Loucy (cell line): ENCODE measurements around the gene C1QTNF12.

Experiments
- H2AFZ ChIP-seq: fragments of 200-600 bp; sonication (generic); 2 replicates; pipeline ENCODE4 v1.6.0; 2016; ENCODE audit warnings: antibody characterized with exemption, mild to moderate bottlenecking, low read length, moderate library complexity
- H3F3A ChIP-seq: fragments of 200-600 bp; 2 replicates; pipeline ENCODE4 v1.6.0; 2016; ENCODE audit warnings: antibody characterized with exemption, low read depth, mild to moderate bottlenecking
- H3K27me3 ChIP-seq: fragments of 200-600 bp; sonication (generic); 2 replicates; pipeline ENCODE4 v1.6.1; 2014; ENCODE audit warnings: low read length, mild to moderate bottlenecking; ENCODE audit not compliant: insufficient read depth, poor library complexity, severe bottlenecking
- H3K36me3 ChIP-seq: fragments of 200-600 bp; sonication (generic); 2 replicates; pipeline ENCODE4 v1.6.1; 2016; ENCODE audit warnings: low read length; ENCODE audit not compliant: insufficient read depth
- H3K4me1 ChIP-seq: fragments of 200-600 bp; sonication (generic); 2 replicates; pipeline ENCODE4 v1.5.1; 2014; ENCODE audit warnings: low read length, mild to moderate bottlenecking; ENCODE audit not compliant: insufficient read depth, poor library complexity, severe bottlenecking
- H3K4me2 ChIP-seq: fragments of 200-600 bp; sonication (generic); 2 replicates; pipeline ENCODE4 v1.6.0; 2014; ENCODE audit warnings: antibody characterized with exemption, low read length, low read depth, mild to moderate bottlenecking; ENCODE audit not compliant: poor library complexity, severe bottlenecking
- H3K4me3 ChIP-seq: fragments of 200-600 bp; sonication (generic); 2 replicates; pipeline ENCODE4 v1.5.1; 2014; ENCODE audit warnings: low read length, mild to moderate bottlenecking, mixed read lengths; ENCODE audit not compliant: poor library complexity, severe bottlenecking
- H3K79me2 ChIP-seq: fragments of 200-600 bp; sonication (generic); 2 replicates; pipeline ENCODE4 v1.6.1; 2014; ENCODE audit warnings: low read length; ENCODE audit not compliant: insufficient read depth
- H3K9ac ChIP-seq: fragments of 200-600 bp; sonication (generic); 2 replicates; pipeline ENCODE4 v1.6.0; 2014; ENCODE audit warnings: mild to moderate bottlenecking, low read depth, low read length, moderate library complexity; ENCODE audit not compliant: poor library complexity, severe bottlenecking
- H3K9me2 ChIP-seq: fragments of 200-600 bp; sonication (generic); replicated peaks from 2 replicates; pipeline ENCODE4 v1.6.1; 2016; ENCODE audit warnings: low read depth, low read length, mixed read lengths
- H3K9me3 ChIP-seq: fragments of 200-600 bp; sonication (generic); 2 replicates; pipeline ENCODE4 v1.6.1; 2014; ENCODE audit warnings: mild to moderate bottlenecking, antibody characterized with exemption, low read length, low read depth; ENCODE audit not compliant: insufficient read depth
- H4K20me1 ChIP-seq: fragments of 200-600 bp; sonication (generic); 2 replicates; pipeline ENCODE4 v1.6.0; 2014; ENCODE audit warnings: antibody characterized with exemption, low read length, mild to moderate bottlenecking; ENCODE audit not compliant: insufficient read depth, poor library complexity, severe bottlenecking
- EZH2phosphoT487 ChIP-seq: fragments of 200-600 bp; IDR thresholded peaks from 2 replicates; pipeline ENCODE4 v1.6.1; 2018; ENCODE audit warnings: antibody characterized with exemption, mild to moderate bottlenecking, moderate library complexity, borderline replicate concordance
- TF ChIP-seq, protein P1 (sequence below): fragments of 200-600 bp; sonication (generic); conservative IDR thresholded peaks from 2 replicates; pipeline ENCODE4 v1.5.1; 2014; ENCODE audit warnings: mild to moderate bottlenecking, antibody characterized with exemption, low read length

The C1QTNF12 gene

DNA sequence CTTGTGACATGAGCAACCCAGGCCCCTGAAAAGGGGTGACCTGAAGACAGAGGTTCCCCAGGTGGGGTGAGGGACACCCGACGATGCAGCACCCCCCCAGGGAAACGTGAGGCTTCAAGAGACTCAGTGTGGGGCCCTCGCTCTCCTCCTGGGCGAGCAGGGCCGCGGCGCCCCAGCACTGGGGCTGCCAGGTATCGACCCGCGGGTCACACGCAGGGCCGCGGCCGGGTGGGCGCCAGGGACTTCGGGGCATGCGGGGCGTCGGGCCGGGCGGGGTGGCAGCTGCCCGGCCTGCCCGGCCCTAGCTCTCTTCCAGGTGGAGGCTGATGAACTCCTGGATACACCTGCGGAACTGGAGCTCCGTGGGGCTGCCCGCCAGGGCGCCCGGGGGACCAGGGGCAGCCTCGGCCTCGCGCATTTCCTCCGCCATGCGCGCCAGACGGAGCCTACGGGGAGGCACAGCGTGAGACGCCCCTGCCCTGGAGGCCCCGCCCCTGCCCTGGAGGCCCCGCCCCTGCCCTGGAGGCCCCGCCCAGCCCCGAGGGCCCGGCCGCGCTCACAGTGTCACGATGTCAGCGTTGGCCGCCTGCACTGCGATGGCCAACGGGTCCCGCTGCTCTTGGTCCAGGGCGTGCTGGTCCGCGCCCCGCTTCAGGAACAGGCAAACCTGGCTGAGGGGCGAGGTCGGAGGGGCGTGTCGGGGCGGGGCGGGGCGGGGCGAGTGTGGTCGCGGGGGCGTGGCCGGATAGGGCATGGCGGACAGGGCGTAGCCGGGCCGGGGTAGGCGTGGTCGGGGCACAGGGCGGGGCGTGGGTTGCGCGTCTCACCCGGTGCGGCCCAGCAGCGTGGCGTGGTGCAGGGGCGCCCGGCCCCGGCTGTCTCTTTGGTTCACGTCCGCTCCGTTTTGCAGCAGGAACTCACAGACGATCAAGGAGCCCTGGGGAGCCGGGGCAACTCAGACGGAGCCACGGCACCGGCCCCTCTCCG is 47.0 kb upstream of the C1QTNF12 start:
- Histone ChIP-seq H2AFZ (no peak overlapping the region), H3K36me3 (no peaks in the 10 kb centered on the region), H3K9me2 (no peaks in the 10 kb centered on the region), H3K4me3 (no peak overlapping the region), H3K27me3 (no peaks in the 10 kb centered on the region), H3K4me2 (no peak overlapping the region), H3K9ac (no peak overlapping the region), H3K4me1 (no peaks in the 10 kb centered on the region), H3F3A (no peaks in the 10 kb centered on the region), H4K20me1 (no peaks in the 10 kb centered on the region), H3K79me2 (no peaks in the 10 kb centered on the region), H3K9me3 (no peaks in the 10 kb centered on the region)
- no peak for TF ChIP-seq EZH2phosphoT487
- TF ChIP-seq, protein P1, sequence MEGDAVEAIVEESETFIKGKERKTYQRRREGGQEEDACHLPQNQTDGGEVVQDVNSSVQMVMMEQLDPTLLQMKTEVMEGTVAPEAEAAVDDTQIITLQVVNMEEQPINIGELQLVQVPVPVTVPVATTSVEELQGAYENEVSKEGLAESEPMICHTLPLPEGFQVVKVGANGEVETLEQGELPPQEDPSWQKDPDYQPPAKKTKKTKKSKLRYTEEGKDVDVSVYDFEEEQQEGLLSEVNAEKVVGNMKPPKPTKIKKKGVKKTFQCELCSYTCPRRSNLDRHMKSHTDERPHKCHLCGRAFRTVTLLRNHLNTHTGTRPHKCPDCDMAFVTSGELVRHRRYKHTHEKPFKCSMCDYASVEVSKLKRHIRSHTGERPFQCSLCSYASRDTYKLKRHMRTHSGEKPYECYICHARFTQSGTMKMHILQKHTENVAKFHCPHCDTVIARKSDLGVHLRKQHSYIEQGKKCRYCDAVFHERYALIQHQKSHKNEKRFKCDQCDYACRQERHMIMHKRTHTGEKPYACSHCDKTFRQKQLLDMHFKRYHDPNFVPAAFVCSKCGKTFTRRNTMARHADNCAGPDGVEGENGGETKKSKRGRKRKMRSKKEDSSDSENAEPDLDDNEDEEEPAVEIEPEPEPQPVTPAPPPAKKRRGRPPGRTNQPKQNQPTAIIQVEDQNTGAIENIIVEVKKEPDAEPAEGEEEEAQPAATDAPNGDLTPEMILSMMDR: no peak

DNA sequence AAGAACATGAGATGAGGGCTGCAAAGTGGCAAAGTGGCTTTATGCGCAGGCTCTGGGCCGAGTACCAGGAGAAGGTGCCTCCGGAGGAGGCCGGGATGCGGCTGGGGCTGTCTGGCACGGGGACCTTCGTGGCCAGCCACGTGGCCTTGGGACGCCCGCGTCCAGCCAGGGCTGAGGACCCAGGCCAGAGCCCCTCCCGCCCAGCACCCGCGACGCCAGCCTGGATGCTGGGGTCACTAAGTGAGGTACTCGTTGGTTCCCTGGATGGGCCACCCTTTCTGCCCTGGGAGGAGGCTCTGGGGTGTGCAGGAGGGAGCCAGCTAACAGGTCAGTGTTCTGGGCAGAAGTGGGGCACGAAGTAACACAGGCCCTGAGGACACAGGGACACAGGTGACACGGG is 46.3 kb upstream of the C1QTNF12 start:
- Histone ChIP-seq H3F3A (no peaks in the 10 kb centered on the region), H3K27me3 (no peaks in the 10 kb centered on the region), H2AFZ (no peak overlapping the region), H3K79me2 (no peaks in the 10 kb centered on the region), H3K4me2 (no peak overlapping the region), H3K9ac (no peak overlapping the region), H3K36me3 (no peaks in the 10 kb centered on the region), H3K9me3 (no peaks in the 10 kb centered on the region), H3K4me3 (no peak overlapping the region), H3K4me1 (no peaks in the 10 kb centered on the region), H4K20me1 (no peaks in the 10 kb centered on the region), H3K9me2 (no peaks in the 10 kb centered on the region)
- TF ChIP-seq, protein P1: no peak
- TF ChIP-seq EZH2phosphoT487: no peak

DNA sequence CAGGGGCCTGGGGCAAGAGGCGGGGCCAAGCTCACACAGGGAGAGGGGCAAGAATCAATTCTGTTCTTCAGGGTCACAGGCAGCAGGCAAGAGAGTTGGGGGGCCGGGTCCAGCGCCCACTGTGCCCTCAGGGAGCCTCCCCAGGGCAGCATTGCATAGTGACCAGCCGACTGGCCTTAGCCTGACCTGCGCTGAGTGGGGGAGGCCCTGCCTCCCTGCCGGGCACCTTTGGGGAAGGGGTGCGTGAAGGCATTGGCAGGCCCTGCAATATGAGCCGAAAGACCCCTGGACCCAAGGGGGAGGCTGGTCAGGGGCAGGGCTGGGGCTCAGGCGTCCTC is 45.9 kb upstream of the C1QTNF12 start:
- Histone ChIP-seq H3K36me3 (no peaks in the 10 kb centered on the region), H3K4me3 (no peak overlapping the region), H3K4me1 (no peaks in the 10 kb centered on the region), H3K9ac (no peak overlapping the region), H3K9me2 (no peaks in the 10 kb centered on the region), H4K20me1 (no peaks in the 10 kb centered on the region), H3F3A (no peaks in the 10 kb centered on the region), H2AFZ (no peak overlapping the region), H3K27me3 (no peaks in the 10 kb centered on the region), H3K4me2 (no peak overlapping the region), H3K79me2 (no peaks in the 10 kb centered on the region), H3K9me3 (no peaks in the 10 kb centered on the region)
- TF ChIP-seq, protein P1: no peak
- no peak for TF ChIP-seq EZH2phosphoT487
